ENCODE measurements around the gene C10orf90.
"Not testable (repeated sequence)": the region's sequence is repeated elsewhere in the genome, so short reads cannot be mapped to it uniquely, and the experiment has no call there.

Gene C10orf90

GRCh38 chr10:126563361-126563760 is 107.1 kb downstream of the C10orf90 start:
- Histone ChIP-seq H3K9me3 (no peaks in the 10 kb centered on the region), H3K27ac (no peak overlapping the region)
- no peak for TF ChIP-seq Cebpa-rat (IDR thresholded peaks at IDR 0.05)

GRCh38 chr10:126561921-126562680 is 108.4 kb downstream of the C10orf90 start:
- H3K4me1 ChIP-seq: no peaks in the 10 kb centered on the region
- no peaks in the 10 kb centered on the region for H3K27me3 ChIP-seq
- H3K9ac ChIP-seq: no peak overlapping the region
- no peaks in the 10 kb centered on the region for H3K36me3 ChIP-seq
- no peak overlapping the region for H3K4me2 ChIP-seq
- no peak overlapping the region for H3K4me3 ChIP-seq
- H3K27ac ChIP-seq: no peak overlapping the region
- H3K9me3 ChIP-seq: no peaks in the 10 kb centered on the region
- TF ChIP-seq Cebpa-rat (IDR thresholded peaks at IDR 0.05): no peak
- H4K20me1 ChIP-seq: no peaks in the 10 kb centered on the region

More at GRCh38 chr10:126563361-126563760, 107.1 kb downstream of the C10orf90 start:
- H3K4me2 ChIP-seq: no peak overlapping the region
- H4K20me1 ChIP-seq: no peaks in the 10 kb centered on the region
- no peak overlapping the region for H3K4me3 ChIP-seq
- no peak overlapping the region for H3K9ac ChIP-seq
- H3K4me1 ChIP-seq: no peaks in the 10 kb centered on the region
- no peaks in the 10 kb centered on the region for H3K27me3 ChIP-seq
- no peaks in the 10 kb centered on the region for H3K36me3 ChIP-seq

GRCh38 chr10:126561294-126561920 is 109.1 kb downstream of the C10orf90 start:
- H3K27me3 ChIP-seq: no peaks in the 10 kb centered on the region
- no peak overlapping the region for H3K9ac ChIP-seq
- no peaks in the 10 kb centered on the region for H3K36me3 ChIP-seq
- H3K4me1 ChIP-seq: no peaks in the 10 kb centered on the region
- no peak overlapping the region for H3K4me2 ChIP-seq
- no peaks in the 10 kb centered on the region for H3K9me3 ChIP-seq
- no peaks in the 10 kb centered on the region for H4K20me1 ChIP-seq
- no peak overlapping the region for H3K27ac ChIP-seq
- no peak for TF ChIP-seq Cebpa-rat (IDR thresholded peaks at IDR 0.05)
- H3K4me3 ChIP-seq: no peak overlapping the region

DNA sequence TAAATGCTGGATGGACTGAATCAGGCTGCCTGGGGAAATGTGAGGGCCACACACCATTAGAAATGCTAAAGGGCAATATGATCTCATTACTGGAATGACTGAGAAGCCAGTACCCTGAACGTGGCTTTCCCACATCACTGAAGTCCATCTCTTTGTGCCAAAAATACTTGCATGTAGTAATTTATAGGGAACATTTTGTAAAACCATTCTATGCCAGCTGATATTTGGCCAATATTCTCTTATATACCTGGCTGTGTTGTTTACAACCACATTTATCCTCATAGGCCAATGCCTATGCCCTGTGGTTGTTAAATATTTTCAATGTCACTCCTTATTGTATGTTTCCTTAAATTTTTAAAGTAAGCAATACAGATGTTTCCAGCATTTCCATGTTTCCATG is 111.6 kb downstream of the C10orf90 start:
- H3K9me3 ChIP-seq: no peaks in the 10 kb centered on the region
- no peak overlapping the region for H3K4me2 ChIP-seq
- no peak overlapping the region for H3K4me3 ChIP-seq
- H3K27me3 ChIP-seq: no peaks in the 10 kb centered on the region
- no peak overlapping the region for H3K9ac ChIP-seq
- no peaks in the 10 kb centered on the region for H4K20me1 ChIP-seq
- no peak for TF ChIP-seq Cebpa-rat (IDR thresholded peaks at IDR 0.05)
- H3K36me3 ChIP-seq: no peaks in the 10 kb centered on the region
- no peak overlapping the region for H3K27ac ChIP-seq
- no peaks in the 10 kb centered on the region for H3K4me1 ChIP-seq

- TF ChIP-seq Cebpa-rat (IDR thresholded peaks at IDR 0.05): no peak
- no peaks in the 10 kb centered on the region for H3K9me3 ChIP-seq
- no peak overlapping the region for H3K4me2 ChIP-seq
- H4K20me1 ChIP-seq: no peaks in the 10 kb centered on the region
- H3K27me3 ChIP-seq: no peaks in the 10 kb centered on the region
- no peak overlapping the region for H3K9ac ChIP-seq
- H3K36me3 ChIP-seq: no peaks in the 10 kb centered on the region
- H3K4me1 ChIP-seq: no peaks in the 10 kb centered on the region
- H3K4me3 ChIP-seq: no peak overlapping the region
- no peak overlapping the region for H3K27ac ChIP-seq
Observed at GRCh38 chr10:126551202-126551601, 119.3 kb downstream of the C10orf90 start.

GRCh38 chr10:126550586-126550985 is 119.9 kb downstream of the C10orf90 start:
- H3K27ac ChIP-seq, H3K36me3 ChIP-seq, H4K20me1 ChIP-seq, H3K4me3 ChIP-seq, H3K4me2 ChIP-seq, H3K4me1 ChIP-seq, H3K9ac ChIP-seq, H3K9me3 ChIP-seq, H3K27me3 ChIP-seq: not testable (repeated sequence)

DNA sequence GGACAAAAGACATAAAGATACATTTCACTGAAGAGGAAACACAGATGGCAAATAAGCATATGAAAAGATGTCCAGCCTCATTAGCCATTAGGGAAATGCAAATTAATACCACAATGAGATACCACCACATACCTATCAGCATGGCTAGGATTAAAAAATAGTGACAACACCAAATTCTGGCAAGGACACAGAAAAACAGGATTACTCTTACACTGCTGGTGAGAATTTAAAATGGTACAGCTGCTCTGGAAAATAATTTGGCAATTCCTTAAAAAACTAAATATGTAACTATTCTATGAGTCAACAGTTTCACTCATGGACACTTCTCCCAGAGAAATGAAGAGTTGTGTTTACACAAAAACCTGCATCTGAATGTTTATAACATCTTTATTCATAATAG is 121.1 kb downstream of the C10orf90 start:
- Histone ChIP-seq H3K27ac (no peak overlapping the region), H3K27me3 (no peaks in the 10 kb centered on the region)
- no peak for TF ChIP-seq Cebpa-rat (IDR thresholded peaks at IDR 0.05)

DNA sequence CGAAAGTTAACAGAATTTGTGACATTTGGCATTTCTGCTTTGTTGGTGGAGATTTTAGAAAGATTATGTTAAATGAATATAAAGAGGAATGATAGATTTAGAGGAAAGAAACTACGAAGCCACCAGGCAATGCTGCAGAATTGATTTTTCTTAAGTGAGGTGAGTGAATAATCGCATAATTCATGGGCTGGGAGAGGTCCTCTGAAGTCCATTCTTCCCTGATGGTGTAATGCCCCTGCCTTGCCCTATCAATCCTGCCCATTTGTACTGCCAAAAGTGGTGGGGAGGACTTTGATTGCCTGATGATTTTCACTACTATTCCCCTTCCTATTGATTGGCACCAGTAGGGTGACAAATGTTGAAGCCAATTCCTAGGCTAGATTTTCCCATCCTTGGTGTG is 125.9 kb downstream of the C10orf90 start:
- no peaks in the 10 kb centered on the region for H4K20me1 ChIP-seq
- no peak overlapping the region for H3K4me3 ChIP-seq
- H3K4me2 ChIP-seq: no peak overlapping the region
- TF ChIP-seq Cebpa-rat (IDR thresholded peaks at IDR 0.05): no peak
- H3K4me1 ChIP-seq: no peaks in the 10 kb centered on the region
- no peaks in the 10 kb centered on the region for H3K9me3 ChIP-seq
- no peak overlapping the region for H3K9ac ChIP-seq
- no peak overlapping the region for H3K27ac ChIP-seq
- no peaks in the 10 kb centered on the region for H3K36me3 ChIP-seq
- no peaks in the 10 kb centered on the region for H3K27me3 ChIP-seq

More for the DNA sequence above, 121.1 kb downstream of the C10orf90 start:
- no peaks in the 10 kb centered on the region for H3K9me3 ChIP-seq
- H3K9ac ChIP-seq: no peak overlapping the region
- H3K4me3 ChIP-seq: no peak overlapping the region
- no peaks in the 10 kb centered on the region for H3K4me1 ChIP-seq
- no peaks in the 10 kb centered on the region for H3K36me3 ChIP-seq
- no peak overlapping the region for H3K4me2 ChIP-seq
- no peaks in the 10 kb centered on the region for H4K20me1 ChIP-seq

GRCh38 chr10:126538439-126539135 is 131.9 kb downstream of the C10orf90 start:
- H3K4me3 ChIP-seq: no peak overlapping the region
- no peak for TF ChIP-seq Cebpa-rat (IDR thresholded peaks at IDR 0.05)
- H3K9me3 ChIP-seq: no peaks in the 10 kb centered on the region
- H3K36me3 ChIP-seq: no peaks in the 10 kb centered on the region
- H3K27me3 ChIP-seq: no peaks in the 10 kb centered on the region
- no peak overlapping the region for H3K4me2 ChIP-seq
- no peak overlapping the region for H3K9ac ChIP-seq
- H3K4me1 ChIP-seq: no peaks in the 10 kb centered on the region
- no peaks in the 10 kb centered on the region for H4K20me1 ChIP-seq
- no peak overlapping the region for H3K27ac ChIP-seq

- Histone ChIP-seq H3K27me3 (no peaks in the 10 kb centered on the region), H3K36me3 (no peaks in the 10 kb centered on the region), H3K27ac (no peak overlapping the region), H3K9ac (no peak overlapping the region), H4K20me1 (no peaks in the 10 kb centered on the region), H3K9me3 (no peaks in the 10 kb centered on the region), H3K4me2 (no peak overlapping the region), H3K4me3 (no peak overlapping the region), H3K4me1 (no peaks in the 10 kb centered on the region)
- no peak for TF ChIP-seq Cebpa-rat (IDR thresholded peaks at IDR 0.05)
Observed at GRCh38 chr10:126536656-126537055, 133.8 kb downstream of the C10orf90 start.

All from BLaER1 (cell line).